Measurements from ENCODE around the gene SPATA13.

The SPATA13 gene

DNA sequence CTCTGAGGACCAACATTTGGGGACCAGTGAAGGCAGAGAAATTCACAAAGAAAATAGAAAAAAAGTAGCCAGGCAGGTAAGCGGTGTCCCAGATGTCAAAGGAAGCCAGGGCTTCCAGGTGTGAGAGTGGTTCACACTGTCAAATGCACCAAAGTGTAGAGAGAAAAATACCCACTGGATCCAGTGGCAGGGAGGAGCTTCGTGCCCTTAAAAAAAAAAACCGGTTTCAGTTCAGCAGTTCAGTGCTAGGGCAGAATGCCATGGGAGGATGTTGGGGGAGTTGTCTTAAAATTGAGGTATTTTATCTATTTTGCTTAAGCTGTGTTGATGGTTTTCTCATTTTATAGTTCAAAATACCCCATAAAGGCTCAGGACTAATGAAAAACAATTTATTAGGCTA, 101.0 kb downstream of the SPATA13 start:
- DNase-seq: no peak

DNA sequence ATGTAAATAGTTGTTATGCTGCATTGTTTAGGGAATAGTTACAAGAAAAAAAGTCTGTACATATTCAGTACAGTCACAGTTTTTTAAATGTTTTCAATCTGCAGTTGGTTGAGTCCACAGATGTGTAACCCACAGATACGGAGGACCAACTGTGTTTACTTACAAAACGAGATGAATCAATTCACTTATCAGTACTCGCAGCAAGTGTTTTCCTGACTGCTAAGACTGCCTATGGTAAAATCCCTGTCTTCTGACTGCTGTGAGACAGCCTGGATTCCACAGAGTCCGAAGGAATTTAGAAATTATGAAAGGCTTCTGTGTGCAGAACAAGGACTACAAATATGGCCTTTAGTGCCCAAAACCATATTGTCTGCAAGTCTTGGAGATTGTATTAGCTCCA, 103.1 kb downstream of the SPATA13 start:
- no peak for DNase-seq

DNA sequence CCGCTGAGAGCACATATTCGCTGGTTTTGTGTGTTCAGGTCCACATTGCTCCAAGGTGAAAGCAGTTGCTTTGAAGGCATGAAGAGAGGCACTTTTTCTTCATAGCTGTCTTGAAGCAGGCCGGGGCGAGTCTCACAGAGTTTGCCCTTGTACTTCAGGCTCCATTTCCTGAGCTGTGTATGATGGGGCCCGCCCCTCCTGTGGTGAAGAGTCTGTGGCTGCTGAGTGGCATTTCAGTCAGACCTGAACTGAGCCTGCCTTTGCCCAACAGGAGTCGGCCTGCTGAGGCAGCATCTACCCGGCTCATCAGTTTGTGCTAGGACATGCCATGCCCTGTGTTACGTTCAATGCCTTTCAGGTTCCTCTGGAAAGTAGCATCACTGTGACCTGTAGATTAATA, 104.5 kb downstream of the SPATA13 start:
- no peak for DNase-seq

DNA sequence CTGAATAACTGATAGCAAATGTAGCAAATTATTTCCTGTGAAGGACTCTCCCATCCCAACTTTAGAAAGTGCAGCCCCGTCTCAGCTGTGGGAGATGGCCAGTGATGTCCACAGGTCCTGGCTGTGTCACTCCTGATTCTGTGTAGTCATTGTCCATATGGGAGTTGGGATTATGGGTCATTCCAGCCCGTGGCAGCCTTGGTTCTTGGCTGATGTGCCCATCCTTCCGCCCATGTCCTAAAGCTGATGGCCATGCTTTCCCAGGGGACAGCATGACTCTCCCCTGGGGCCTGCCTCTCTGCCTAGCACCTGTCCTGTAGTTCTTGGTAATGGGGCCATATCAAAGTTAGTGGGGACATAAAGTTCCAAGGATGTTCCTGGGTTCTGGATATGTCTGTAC, 104.9 kb downstream of the SPATA13 start:
- no peak for DNase-seq

DNA sequence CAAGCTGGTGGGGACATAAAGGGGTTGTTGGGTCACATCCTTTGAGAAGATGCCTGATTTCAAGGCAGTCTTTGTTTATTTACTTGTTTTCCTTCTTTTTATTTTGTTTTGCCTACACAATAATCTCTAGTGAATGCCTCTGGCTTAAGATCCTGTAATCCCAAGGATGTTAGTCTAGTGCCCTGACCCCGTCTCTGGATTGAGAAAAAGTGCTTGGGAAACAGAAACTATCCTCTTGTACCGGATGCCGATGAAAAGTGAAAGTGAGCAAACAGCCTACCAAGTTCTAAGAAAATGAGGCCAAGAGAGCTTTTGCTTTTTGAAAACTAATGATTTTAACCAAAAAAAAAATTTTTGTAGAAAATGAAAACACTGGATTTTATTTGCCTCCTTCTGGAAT, 106.8 kb downstream of the SPATA13 start:
- DNase-seq: no peak

DNA sequence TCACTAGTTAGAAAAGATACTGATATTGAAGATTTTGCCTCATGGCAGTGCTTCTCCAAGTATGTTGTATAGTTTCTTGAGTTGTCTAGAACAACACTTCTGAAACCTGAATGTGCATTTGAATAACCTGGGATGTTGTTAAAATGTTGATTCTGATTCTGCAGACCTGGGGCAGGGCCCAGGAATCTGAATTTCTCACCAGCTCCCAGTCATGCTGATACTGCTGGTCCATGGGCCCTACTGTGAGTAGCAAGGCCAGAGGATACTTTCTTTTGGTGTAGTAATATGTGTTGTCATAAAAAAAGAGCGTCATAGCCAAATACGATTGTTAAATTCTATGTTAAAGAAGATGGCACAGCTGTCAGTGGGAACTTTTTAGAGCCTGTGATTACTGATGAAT, 107.3 kb downstream of the SPATA13 start:
- no peak for DNase-seq

DNA sequence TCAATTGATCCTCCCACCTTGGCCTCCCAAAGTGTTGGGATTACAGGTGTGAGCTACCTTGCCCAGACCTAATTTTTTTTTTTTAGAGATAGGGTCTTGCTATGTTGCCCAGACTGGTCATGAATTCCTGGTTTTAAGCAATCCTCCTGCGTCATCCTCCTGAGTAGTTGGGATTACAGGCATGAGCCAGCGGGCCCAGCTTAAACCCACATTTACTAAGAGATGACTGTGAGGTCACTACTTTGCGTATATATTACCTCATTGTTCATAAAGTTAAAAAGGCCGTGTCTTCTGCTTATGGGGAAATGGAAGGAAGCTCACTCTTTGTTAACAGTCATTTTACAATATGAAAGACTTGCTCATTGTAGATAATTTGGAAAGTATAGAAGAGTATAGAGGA, 109.3 kb downstream of the SPATA13 start:
- no peak for DNase-seq

DNA sequence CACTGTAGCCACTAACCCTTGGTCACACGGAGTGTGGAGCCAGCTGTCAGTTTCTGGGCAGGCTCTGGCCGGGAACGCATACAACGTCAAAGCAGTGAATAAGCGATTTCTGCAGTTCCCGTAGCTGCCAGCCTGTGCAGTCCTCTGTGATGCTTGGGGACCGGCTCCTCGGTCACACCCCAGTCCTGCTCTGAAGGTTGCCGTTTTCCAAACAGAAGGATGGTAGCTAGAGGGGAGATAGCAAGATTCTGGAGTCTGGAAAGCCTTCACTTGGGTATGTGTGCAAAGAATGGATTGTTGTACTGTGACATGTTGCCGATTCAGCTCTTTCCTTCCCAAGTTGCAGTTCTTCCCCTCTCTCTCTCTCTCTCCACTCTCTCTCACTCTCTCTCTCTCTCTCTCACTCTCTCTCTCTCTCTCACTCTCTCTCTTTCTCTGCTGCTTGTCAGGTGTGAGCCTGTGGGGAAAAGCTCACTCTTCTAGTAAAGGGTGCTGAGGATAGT, 110.2 kb downstream of the SPATA13 start:
- DNase-seq: no peak

DNA sequence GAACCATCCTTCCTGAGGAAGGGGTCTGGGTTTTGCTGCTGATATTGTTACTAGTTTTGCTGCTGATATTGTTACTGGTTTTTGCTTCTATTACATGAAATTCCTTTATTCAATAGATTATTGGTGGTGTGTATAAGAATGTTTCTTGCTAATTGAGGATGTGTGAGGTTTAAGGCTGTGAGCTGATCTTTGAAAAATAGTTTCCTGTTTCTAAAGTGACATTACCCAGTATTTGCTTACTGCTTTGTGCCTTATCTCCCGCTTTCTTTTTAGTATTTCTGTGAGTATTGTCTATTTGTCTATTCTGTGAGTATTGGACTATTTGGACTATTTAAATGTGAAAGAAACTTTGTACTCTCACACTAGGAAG, 110.7 kb downstream of the SPATA13 start:
- DNase-seq: no peak

DNA sequence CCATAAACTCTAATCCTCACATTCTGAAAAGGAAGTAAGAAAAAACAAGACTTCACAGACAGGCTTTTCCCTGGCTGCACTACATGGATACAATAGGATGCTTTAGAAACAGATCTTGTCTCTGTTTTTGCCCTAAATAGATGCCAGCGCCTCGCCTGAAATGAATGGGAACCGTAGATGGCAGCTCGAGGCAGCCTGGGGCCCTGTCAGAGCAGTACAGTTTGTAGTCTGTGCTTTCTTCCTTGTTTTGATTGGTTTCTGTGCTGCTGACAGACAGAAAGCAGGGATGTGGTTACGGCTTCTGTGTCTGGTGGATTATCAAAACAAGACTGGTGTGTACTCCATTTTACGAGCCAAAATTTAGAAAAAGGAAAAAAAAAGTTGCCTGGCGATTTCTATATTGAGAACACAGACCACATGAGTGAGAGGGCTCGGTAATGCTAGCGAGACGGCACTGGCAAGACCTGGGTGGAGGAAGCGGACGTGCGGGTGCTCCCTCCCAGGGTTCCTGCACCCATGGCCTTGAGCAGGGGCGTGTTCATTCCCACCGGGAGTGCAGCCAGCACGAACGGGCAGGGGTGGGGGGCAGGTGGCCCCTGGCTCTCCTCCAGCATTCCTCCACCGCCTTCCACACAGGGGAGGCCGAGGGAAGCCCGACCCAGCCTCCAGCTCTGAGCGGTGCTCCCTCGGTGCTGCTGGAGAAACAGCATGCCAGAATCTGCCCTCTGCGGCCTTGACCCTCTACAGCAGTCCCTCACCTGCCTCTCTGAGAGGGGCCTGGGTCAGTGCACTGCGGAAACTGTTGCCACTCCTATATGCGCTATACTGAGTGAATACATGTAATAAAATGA, 111.3 kb downstream of the SPATA13 start:
- DNase-seq: no peak

DNA sequence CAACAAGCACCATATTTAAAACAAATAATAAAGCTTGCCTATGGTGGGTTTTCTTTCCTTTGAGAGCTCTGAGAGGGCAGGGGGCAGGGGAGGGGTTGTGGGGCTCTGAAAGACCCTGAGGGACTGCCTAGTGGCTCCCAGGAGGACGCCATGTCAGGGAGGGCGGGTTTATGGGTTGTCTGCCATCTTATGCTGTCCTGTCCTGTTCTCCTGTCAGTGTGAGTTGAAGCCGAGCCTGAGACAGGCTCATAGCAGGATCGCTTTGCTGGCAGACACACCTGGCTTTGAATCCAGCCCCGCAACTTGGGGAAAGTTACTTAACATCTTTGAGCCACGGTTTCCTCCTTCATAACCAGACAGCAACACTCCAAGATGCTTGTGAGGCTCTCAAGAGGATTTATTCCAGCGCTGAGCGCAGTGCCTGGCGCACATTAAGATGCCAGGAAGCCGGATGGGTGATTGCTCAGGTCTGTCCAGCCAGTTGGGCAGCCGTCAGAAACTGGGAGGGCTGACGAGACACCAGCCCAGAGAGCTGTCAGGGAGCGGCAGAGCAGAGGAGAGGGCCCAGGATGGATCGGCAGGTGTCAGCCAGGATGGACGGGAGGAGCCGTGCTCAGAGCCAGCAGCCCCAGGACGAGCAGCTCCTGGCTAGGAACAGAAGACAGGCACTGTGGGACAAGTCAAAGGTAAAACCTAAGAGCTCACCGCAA, 112.1 kb downstream of the SPATA13 start:
- no peak for DNase-seq

DNA sequence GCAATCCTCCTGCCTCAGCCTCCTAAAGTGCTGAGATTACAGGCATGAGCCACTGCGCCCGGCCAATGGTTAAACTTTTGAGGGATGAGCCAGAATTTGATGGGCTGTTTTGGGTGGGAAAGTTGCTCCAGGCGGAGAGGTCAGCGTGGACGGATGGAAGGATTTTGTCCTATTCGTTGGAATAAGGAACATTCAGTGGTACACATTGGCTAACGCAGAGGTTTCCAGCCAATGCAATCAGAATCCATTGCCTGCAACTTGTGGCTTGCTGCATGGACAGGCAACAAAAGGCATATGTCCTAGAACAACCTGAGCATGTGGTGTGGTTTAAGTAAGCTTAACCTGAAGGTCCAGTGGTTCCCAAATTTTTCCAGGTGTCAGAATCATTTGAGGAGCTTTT, 113.4 kb downstream of the SPATA13 start:
- no peak for DNase-seq

DNA sequence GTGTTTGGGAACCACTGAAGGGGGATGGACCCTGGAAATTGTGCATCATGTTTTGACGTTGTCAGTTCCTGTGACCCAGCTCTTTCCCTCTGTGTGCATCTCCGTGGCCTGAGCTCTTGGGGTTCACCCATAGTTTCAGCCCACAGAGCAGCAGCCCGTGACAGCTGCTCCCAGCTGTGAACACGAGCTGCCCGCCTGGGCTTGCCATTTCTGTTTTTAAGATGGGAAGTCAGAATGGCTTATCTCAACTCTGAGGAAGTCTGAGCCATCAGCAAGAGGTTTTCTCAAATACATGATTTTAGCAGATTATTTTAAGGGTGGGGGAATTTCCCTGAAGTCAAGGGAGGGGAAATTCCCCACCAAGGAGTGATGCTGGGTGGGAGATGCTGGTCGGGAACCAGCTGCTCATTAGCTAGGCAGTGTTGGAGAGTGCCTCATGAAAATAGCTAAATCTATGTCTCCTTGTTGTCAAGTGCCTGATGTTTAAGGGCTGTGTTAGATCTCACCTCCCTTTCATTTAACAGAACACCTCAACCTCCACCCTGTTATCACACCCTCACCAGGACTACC, 114.0 kb downstream of the SPATA13 start:
- no peak for DNase-seq

DNA sequence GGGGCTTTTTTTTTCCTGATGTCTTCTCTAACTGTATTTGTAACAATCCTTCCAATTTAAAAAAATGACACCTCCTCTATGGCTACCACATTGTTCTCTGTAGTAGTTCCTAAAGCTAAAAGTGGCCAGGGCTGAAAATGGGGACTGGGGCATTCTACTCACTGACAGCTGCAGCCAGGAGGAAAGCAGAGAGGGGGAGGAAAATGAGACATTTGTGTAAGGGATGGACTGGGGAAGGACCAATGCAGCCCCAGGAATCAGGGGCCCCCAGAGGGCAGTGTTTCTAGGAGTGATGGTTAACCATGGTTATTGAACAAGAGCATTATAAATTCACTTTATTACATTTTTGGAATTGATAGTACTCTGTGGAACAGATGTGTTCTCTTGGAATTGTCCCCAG, 114.5 kb downstream of the SPATA13 start:
- DNase-seq: no peak

DNA sequence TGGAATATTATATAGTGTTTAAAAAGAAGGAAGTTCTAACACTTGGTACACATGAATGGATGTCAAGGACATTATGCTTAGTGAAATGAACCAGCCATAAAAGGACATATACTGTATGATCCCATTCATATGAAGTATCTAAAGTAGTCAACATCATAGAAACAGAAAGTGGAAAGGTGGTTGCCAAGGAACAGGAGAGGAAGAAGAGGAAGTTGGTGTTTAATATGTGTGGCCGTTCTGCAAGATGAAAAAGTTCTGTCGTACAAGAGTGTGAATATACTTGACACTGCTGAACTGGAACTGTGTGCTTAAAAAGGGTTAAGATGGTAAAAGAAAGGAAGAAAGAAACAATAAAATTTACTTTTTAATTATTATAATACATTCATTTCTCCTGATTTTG, 115.8 kb downstream of the SPATA13 start:
- DNase-seq: no peak

DNA sequence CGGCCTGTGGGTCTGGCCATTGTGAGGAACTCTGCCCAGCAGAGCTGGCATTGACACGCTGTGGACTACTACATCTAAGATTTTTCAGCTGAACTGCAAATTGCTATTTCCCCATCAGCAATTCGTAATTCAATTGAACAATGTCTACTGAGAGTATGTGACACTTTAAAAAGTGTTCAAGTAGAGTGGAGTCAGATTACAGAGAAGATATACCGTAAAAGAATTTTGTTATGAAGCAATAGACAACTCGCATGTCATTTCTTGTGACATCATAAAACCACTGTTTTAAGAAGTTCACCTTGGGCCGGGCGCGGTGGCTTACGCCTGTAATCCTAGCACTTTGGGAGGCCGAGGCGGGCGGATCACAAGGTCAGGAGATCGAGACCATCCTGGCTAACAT, 116.3 kb downstream of the SPATA13 start:
- no peak for DNase-seq

DNA sequence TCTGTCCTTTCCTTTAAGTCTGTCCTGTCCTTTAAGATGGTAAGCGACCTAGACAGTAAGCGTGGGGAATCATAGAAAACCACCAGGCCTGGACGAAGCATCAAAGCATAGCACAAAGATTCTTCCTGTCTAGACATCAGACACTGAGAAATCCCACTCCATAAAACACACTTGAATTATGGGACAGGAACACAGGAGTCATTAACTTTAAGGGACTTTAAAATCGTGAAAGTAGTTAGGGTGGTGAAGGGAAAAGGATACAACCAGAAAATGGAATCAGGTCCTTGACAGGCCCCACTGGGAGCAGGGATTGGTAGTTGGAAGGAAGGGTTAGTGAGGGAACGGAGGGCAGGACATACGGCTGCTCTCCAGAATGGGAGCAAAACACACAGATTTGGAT, 117.2 kb downstream of the SPATA13 start:
- no peak for DNase-seq

DNA sequence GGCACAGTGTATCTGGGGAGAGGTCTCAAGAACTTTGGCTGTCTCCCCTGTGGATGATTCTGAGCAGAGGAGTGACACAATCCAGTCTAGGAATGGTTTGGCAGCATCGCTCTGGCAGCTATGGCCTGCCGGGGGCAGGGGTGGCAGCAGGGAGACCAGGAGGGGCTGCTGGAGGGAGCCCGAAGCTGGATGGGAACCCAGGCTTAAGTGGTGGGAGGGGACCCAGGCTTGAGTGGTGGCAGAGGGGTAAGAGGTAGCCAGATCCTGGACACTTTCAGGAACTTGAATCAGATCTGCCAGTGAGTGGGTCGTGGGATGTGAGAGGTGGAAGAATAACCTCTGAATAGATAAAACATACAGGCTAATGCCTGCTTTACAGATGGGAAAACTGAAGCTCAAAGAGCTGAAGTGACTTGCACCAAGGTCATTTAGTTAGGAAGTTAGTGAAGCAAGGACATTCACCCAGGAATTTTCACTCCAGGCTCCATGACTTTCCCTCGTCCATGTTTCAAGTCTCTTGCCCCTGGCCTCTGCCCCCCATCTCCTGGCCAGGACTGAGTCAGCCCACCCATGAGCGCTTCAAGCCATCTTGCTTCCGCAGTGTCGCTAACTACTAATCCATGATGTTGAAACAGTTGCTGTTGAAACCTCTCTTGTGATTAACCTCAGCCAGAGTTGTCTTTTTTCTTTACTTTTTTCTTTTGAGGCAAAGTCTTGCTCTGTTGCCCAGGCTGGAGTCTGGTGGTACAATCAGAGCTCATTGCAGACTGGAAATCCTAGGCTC, 119.0 kb downstream of the SPATA13 start:
- DNase-seq: no peak

DNA sequence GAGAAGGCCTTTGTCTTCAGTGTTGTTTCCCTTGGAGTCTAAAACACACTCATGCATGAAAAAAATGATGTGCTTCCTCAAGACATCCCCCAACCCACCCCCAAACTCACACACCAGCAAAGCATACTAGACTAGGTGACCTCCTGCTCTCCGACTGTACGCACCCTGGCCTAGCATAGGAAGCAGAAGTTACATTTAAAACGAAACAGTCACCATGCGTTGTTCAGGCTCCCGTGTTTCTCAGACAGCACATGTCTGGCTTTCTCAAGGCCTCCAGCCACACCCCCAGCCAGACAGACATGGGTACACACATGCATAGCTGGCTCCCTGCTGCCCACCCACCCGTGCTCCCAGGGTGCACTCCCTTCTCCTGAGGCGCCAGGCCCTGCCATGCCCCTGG, 120.2 kb downstream of the SPATA13 start:
- no peak for DNase-seq

DNA sequence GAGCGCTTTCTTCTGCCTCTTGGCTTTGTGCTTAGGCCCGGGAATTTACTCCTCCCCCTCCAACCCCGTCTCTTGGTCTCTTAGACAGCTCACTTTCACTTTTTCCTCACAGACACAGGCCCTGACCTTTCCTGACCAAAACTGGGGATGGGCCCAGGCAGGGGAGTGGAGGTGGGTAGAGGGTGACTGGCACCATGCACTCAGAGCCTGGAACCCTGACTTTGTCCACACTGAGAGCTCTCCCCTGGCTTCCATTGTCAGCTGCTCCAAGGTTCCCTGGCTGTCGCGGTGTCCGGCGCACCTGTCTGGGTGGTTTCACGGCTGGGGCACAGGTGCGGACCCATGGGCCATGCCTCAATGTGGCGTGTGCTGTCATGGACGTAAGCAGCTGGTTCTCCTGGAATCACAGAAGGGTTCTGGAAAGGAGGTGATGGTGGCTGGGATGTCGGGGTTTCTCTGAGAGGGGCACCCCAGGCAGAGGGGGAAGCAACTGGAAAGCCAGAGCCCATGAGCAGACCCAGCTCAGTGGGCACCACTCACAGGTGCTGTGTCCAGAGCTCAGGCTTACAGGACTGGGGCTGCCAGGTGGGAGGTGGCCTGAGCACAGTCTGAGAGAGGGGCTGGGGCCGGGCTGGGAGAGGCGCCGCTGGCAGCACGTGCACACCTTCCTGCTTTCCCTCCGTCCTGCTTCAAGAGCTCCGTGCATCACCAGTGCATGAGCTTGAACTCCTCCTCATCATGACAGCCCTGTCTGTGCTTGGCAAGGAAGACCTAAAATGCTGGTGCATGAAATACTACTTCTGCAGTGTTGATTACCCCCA, 120.9 kb downstream of the SPATA13 start:
- DNase-seq: no peak

DNA sequence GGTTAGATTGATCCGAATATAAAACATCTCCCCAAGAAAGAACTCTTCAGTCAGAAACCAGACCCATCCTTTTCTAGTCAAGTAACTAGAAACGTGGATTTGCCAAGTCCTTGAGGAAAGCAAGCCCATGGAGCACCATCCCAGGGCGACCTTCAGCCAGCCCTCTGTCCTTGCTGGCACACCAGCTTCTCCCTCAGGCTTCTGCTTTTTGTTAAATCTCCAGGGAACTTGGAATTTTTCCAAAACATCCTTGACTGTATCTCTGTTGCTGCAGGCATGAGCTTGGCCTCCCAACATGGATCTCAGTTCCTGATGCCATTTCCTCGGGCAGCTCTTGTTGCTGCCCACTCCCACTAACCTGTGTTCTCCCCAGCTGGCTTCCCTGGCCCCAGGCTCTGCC, 121.7 kb downstream of the SPATA13 start:
- no peak for DNase-seq

DNA sequence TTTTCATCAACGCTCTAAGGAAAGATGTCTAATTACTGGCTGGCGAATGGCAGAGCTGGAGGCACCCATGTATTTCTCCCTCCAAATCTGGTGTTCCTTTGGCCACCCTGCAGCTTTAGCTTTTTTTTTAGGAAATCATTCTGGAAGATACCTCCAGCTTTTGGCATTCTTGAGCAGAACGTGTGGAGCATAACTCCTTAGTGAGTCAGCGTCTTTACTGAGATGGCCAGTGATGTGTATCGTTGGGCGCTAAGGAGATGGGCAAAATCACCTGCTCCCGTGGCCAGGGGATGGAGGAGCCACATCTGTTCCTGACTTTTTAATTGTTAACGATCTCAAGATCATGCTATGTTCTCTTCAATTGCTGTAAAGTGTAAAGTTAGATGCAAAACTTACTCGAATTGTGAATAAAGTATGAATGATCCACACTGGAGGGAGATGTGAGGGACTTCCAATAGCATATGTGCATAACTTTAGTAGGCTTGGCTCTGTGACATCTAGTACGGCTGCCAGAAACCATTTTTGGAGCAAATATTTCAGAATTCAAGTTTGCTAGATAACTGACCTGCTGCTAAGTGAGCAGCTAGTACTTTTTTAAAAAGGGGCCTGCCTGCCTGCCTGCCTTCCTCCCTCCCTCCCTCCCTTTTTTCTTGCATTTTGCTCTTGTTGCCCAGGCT, 124.5 kb downstream of the SPATA13 start:
- DNase-seq: no peak
